Endodermal cell (in vitro differentiated cells): ENCODE data around the gene GYPB. TPM values are rescaled to one million over a fixed set of nuclear protein-coding genes. Genes with fewer than 3 reads are reported as not detected.
A peak's percentile ranks its signal among the peaks of the same experiment; 100 is the strongest.
"Not testable (repeated sequence)": the region's sequence is repeated elsewhere in the genome, so short reads cannot be mapped to it uniquely, and the experiment has no call there.

Experiments used
- DNase-seq: peaks from one replicate; pipeline ENCODE4 v3.0.0-alpha.2; 2017
- H3K27ac ChIP-seq: 2 replicates; pipeline ENCODE4 v1.5.1; 2013; ENCODE audit warnings: mild to moderate bottlenecking, low read depth, low read length, moderate library complexity
- H3K27me3 ChIP-seq: 2 replicates; pipeline ENCODE4 v1.6.1; 2013; ENCODE audit warnings: mild to moderate bottlenecking, low read length, moderate library complexity; ENCODE audit not compliant: insufficient read depth, control insufficient read depth, poor library complexity, severe bottlenecking
- H3K36me3 ChIP-seq: 2 replicates; pipeline ENCODE4 v1.7.0; 2013; ENCODE audit warnings: mild to moderate bottlenecking, low read length, moderate library complexity; ENCODE audit not compliant: control insufficient read depth, insufficient read depth
- H3K4me1 ChIP-seq: one replicate; pipeline ENCODE4 v1.7.0; 2013; ENCODE audit warnings: low read length; ENCODE audit not compliant: control insufficient read depth, insufficient read depth
- H3K4me3 ChIP-seq: 2 replicates; pipeline ENCODE4 v1.5.1; 2013; ENCODE audit warnings: mild to moderate bottlenecking, low read length, moderate library complexity
- H3K9ac ChIP-seq: 2 replicates; pipeline ENCODE4 v1.6.1; 2013; ENCODE audit warnings: mild to moderate bottlenecking, low read length, moderate library complexity; ENCODE audit not compliant: poor library complexity, severe bottlenecking; ENCODE audit errors: extremely low read depth
- H3K9me3 ChIP-seq: 2 replicates; pipeline ENCODE4 v1.6.1; 2013; ENCODE audit warnings: mild to moderate bottlenecking, low read length, moderate library complexity; ENCODE audit not compliant: control insufficient read depth
- H3K27ac Mint-ChIP-seq: 2 replicates; pipeline ENCODE4 v1.8.0; 2020; ENCODE audit warnings: mixed read lengths
- H3K27me3 Mint-ChIP-seq: 2 replicates; pipeline ENCODE4 v1.8.0; 2021; ENCODE audit warnings: mild to moderate bottlenecking, mixed read lengths; ENCODE audit not compliant: insufficient read depth
- H3K36me3 Mint-ChIP-seq: 2 replicates; pipeline ENCODE4 v1.8.0; 2020; ENCODE audit warnings: low read depth, mixed read lengths
- H3K4me1 Mint-ChIP-seq: 2 replicates; pipeline ENCODE4 v1.8.0; 2020; ENCODE audit warnings: mixed read lengths
- H3K4me3 Mint-ChIP-seq: 2 replicates; pipeline ENCODE4 v1.8.0; 2020; ENCODE audit warnings: mild to moderate bottlenecking, moderate library complexity, mixed read lengths
- H3K9me3 Mint-ChIP-seq: 2 replicates; pipeline ENCODE4 v1.8.0; 2020; ENCODE audit warnings: mild to moderate bottlenecking, mixed read lengths
- WGBS, 2 experiments: methylation state at CpG; one replicate each; pipeline versions ENCODE4 v1.1.5 to v1.1.7; 2013; ENCODE audit warnings: missing lambda C conversion rate in 2 of 2, mixed read lengths in 1 of 2; ENCODE audit not compliant: insufficient coverage in 1 of 2, insufficient read length in 1 of 2; 5-methylcytosine and 5-hydroxymethylcytosine counted together
- total RNA-seq, 2 donors: library from RNA; stranded (reverse); fragmentation: NEBNext Ultra II Directional in 1 of 2; extraction: Animal tissue kit (Norgen Biotek cat#: 25700) in 1 of 2; gene quantifications; 2 replicates in 1 of 2; 3 replicates in 1 of 2; pipeline ENCODE4 v1.2.1, GENCODE V29; 2021
- TF ChIP-seq, protein P1 (sequence below): fragments of 200-600 bp; sonication (generic); conservative IDR thresholded peaks from 2 replicates; pipeline ENCODE4 v1.5.0; 2021; ENCODE audit warnings: antibody characterized with exemption, mild to moderate bottlenecking

GYPB gene
- total RNA-seq, 2 donors from 2014 or later = 1.2 to 1.5 TPM

DNA sequence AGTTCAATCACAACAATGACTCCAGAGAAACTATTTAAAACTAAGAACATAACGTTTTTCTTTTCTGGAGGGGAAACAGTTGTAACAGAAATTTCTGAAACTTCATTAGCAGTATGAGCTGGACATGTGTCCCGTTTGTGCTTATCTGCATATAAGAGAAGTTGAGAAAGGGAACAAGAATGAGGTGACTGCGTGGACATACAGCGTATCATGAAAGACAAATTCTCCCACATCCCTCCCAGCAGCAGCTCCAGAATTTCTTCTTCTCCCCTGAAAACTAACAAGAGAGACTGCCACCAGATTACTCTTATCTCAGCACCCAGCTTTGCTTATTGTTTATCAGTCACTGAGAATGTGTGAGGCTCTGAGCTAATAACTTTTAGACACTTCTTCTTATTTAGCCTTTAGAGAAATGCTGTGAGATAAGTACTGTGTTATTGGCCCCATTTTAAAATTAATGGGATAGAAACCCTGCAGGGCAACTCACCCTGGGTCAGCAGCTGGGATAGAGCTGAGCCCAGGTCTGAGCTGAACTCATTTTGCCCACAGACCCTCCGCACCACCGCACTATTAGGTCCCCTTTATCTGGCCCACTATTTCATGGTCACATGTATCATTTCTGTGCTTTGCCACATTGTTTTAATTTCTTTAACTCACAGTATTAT lies 18.7 kb downstream of the GYPB start:
- DNase-seq, H3K4me1 ChIP-seq, H3K4me3 Mint-ChIP-seq, H3K36me3 ChIP-seq, H3K27ac ChIP-seq, H3K4me3 ChIP-seq, H3K9ac ChIP-seq, H3K27me3 Mint-ChIP-seq, H3K9me3 ChIP-seq, H3K9me3 Mint-ChIP-seq, H3K36me3 Mint-ChIP-seq, H3K27me3 ChIP-seq: not testable (repeated sequence)
- Mint-ChIP-seq H3K27ac (peak overlapping the region; percentile 10), H3K4me1 (peaks cover 45% of the 10 kb centered on the region)
- WGBS, 2 experiments = 60 to 72% methylated on average over 1 to 4 of the region's 6 CpGs

DNA sequence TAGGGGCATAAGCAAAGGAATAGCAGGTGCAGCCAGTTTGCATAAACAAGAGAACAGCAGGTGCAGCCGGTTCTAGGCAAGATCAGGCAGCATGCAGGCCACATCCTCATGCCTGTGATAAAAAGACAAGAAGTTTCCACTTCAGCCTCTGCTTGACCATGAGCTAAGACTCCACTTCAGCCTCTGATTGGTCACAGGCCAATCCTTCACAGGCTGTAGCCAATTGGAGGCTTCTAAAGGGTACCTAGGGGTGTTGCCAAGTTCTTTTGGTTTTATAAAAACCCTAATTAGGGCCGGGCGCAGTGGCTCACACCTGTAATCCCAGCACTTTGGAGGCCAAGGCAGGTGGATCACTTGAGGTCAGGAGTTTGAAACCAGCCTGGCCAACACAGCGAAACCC lies 23.0 kb downstream of the GYPB start:
- H3K9me3 ChIP-seq, H3K4me3 Mint-ChIP-seq, H3K27me3 Mint-ChIP-seq, H3K4me3 ChIP-seq, H3K27ac ChIP-seq, H3K27me3 ChIP-seq, H3K27ac Mint-ChIP-seq, H3K36me3 Mint-ChIP-seq, H3K9me3 Mint-ChIP-seq, H3K4me1 ChIP-seq, DNase-seq, H3K9ac ChIP-seq, H3K36me3 ChIP-seq: not testable (repeated sequence)
- 96% methylated on average over 4 of the region's 4 CpGs; no CpG with 5 or more reads in 1 of the 2 experiments for WGBS, 2 experiments
- H3K4me1 Mint-ChIP-seq = peaks cover 17% of the 10 kb centered on the region

DNA sequence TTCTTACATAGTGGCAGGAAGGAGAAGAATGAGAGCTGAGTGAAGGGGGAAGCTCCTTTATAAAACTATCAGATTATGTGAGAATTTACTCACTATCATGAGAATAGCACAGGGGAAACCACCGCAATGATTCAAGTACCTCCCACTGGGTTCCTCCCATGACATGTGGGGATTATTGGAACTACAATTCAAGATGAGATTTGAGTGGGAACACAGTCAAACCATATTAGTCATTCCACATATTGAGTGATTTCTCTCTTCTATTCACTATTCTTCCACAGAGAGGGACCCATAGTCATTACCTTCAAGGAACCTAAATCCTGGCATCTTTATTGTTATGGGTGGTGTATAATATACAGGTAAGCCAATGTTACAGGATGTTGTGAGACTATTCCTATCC lies 27.4 kb downstream of the GYPB start:
- H3K9ac ChIP-seq, H3K4me1 ChIP-seq, H3K4me3 ChIP-seq, H3K4me1 Mint-ChIP-seq, H3K9me3 Mint-ChIP-seq, DNase-seq, H3K36me3 ChIP-seq, H3K9me3 ChIP-seq, H3K4me3 Mint-ChIP-seq, H3K27me3 Mint-ChIP-seq, H3K36me3 Mint-ChIP-seq, H3K27ac ChIP-seq, H3K27me3 ChIP-seq, H3K27ac Mint-ChIP-seq: not testable (repeated sequence)
- WGBS, 2 experiments = no CpG with 5 or more reads among the region's 1 CpG

DNA sequence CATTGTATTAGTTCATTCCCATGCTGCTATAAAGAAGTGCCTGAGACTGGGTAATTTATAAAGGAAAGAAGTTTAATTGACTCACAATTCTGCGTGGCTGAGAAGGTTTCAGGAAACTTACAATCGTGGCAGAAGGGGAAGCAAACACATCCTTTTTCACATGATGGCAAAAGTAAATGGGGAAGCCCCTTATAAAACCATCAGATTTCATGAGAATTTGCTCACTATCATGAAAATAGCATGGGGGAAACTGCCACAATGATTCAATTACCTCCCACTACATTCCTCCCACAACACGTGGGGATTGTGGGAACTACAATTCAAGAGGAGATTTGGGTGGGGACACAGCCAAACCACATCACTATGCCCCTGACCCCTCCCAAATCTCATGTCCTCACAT lies 28.5 kb downstream of the GYPB start:
- not testable (repeated sequence) for H3K27ac Mint-ChIP-seq, H3K9ac ChIP-seq, H3K4me1 ChIP-seq, H3K27me3 ChIP-seq, H3K27ac ChIP-seq, H3K4me3 ChIP-seq, H3K9me3 Mint-ChIP-seq, H3K36me3 Mint-ChIP-seq, H3K4me3 Mint-ChIP-seq, H3K36me3 ChIP-seq, DNase-seq, H3K27me3 Mint-ChIP-seq
- H3K9me3 ChIP-seq = peaks cover 11% of the 10 kb centered on the region
- WGBS, 2 experiments = 85% methylated on average over 2 of the region's 3 CpGs; no CpG with 5 or more reads in 1 of the 2 experiments
- H3K4me1 Mint-ChIP-seq = peaks cover 11% of the 10 kb centered on the region

DNA sequence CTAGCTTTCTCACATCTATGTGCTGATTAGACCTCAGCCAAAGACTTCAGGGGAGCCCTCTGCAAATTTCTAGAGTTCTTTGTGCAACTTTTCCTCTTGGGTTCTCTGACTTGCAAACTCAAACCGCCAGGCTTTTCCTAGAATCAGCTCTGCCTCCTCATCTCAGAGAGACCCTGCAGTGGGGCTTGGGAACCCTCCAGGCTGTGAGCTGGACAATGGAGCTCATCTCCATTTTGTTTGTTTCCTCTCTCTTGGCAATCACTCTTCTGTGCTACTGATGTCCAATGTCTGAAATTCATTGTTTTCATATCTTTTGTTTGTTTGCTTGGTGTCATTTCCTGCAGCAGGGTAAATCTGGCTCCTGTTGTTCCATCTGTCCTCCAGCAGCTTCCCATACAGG lies 33.0 kb downstream of the GYPB start:
- peak overlapping the region; percentile 59 for H3K27ac Mint-ChIP-seq
- H3K27me3 ChIP-seq = no peaks in the 10 kb centered on the region
- 49 to 60% methylated on average over 1 of the region's 1 CpG for WGBS, 2 experiments
- peaks cover 11% of the 10 kb centered on the region for H3K9me3 ChIP-seq
- H3K4me3 Mint-ChIP-seq = no peak overlapping the region
- peaks cover 2% of the 10 kb centered on the region for H3K36me3 Mint-ChIP-seq
- TF ChIP-seq, protein P1, sequence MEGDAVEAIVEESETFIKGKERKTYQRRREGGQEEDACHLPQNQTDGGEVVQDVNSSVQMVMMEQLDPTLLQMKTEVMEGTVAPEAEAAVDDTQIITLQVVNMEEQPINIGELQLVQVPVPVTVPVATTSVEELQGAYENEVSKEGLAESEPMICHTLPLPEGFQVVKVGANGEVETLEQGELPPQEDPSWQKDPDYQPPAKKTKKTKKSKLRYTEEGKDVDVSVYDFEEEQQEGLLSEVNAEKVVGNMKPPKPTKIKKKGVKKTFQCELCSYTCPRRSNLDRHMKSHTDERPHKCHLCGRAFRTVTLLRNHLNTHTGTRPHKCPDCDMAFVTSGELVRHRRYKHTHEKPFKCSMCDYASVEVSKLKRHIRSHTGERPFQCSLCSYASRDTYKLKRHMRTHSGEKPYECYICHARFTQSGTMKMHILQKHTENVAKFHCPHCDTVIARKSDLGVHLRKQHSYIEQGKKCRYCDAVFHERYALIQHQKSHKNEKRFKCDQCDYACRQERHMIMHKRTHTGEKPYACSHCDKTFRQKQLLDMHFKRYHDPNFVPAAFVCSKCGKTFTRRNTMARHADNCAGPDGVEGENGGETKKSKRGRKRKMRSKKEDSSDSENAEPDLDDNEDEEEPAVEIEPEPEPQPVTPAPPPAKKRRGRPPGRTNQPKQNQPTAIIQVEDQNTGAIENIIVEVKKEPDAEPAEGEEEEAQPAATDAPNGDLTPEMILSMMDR = no peak
- no peak overlapping the region for H3K4me3 ChIP-seq
- H3K4me1 Mint-ChIP-seq = peaks cover 21% of the 10 kb centered on the region
- H3K4me1 ChIP-seq = no peaks in the 10 kb centered on the region
- H3K36me3 ChIP-seq = no peaks in the 10 kb centered on the region
- no peaks in the 10 kb centered on the region for H3K27me3 Mint-ChIP-seq
- H3K9me3 Mint-ChIP-seq = peaks cover 9% of the 10 kb centered on the region
- peak; percentile 59 for DNase-seq
- H3K27ac ChIP-seq = peak overlapping the region; percentile 70
- no peak overlapping the region for H3K9ac ChIP-seq
